ENCODE measurements around the gene C16orf92.
A peak's percentile ranks its signal among the peaks of the same experiment; 100 is the strongest.

C16orf92 gene

DNA sequence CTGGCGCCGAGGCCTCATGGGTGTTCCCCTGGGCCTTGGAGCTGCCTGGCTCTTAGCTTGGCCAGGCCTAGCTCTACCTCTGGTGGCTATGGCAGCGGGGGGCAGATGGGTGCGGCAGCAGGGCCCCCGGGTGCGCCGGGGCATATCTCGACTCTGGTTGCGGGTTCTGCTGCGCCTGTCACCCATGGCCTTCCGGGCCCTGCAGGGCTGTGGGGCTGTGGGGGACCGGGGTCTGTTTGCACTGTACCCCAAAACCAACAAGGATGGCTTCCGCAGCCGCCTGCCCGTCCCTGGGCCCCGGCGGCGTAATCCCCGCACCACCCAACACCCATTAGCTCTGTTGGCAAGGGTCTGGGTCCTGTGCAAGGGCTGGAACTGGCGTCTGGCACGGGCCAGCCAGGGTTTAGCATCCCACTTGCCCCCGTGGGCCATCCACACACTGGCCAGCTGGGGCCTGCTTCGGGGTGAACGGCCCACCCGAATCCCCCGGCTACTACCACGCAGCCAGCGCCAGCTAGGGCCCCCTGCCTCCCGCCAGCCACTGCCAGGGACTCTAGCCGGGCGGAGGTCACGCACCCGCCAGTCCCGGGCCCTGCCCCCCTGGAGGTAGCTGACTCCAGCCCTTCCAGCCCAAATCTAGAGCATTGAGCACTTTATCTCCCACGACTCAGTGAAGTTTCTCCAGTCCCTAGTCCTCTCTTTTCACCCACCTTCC, 35.5 kb upstream of the C16orf92 start:
- H3K4me3 ChIP-seq (ENCODE audit: low read length): no peak overlapping the region
- no peak for DNase-seq (ENCODE audit: low read depth, low spot score)

DNA sequence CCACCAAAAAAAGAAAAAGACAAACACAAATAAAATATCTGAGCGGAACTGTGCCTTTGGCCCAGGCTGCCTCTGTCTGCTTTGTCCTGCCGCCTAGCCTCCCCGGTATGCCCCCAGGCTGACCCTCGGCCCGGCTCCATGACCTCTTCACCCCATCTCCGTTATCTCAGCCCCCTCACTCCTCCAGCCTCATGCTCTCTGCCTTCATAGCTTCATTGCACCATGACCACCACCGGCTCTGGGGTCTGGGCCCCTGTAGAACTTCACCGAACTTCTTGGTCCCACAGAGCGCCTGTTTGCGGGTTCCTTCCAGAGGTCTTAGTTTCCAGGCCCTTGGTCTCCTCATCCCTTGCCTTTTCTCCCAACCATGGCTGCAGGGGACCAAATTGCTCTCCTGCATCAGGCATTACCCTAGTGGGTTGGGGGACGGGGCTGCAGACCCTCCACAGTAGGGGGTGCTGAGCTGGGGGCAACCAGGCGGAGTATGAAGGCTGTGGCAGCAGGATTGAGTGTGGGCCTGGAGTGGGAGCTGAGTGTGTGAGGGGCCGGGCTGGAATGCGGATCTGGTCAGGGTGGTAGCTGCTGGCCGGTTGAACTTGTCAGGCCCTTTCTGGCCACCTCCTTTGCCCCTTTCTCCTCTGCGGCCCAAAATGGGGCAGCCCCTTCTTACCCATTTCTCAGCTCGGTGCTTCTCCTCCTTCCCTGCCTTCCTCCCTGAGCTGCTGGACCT, 34.5 kb upstream of the C16orf92 start:
- DNase-seq (ENCODE audit: low read depth, low spot score): no peak
- H3K4me3 ChIP-seq (ENCODE audit: low read length): no peak overlapping the region

DNA sequence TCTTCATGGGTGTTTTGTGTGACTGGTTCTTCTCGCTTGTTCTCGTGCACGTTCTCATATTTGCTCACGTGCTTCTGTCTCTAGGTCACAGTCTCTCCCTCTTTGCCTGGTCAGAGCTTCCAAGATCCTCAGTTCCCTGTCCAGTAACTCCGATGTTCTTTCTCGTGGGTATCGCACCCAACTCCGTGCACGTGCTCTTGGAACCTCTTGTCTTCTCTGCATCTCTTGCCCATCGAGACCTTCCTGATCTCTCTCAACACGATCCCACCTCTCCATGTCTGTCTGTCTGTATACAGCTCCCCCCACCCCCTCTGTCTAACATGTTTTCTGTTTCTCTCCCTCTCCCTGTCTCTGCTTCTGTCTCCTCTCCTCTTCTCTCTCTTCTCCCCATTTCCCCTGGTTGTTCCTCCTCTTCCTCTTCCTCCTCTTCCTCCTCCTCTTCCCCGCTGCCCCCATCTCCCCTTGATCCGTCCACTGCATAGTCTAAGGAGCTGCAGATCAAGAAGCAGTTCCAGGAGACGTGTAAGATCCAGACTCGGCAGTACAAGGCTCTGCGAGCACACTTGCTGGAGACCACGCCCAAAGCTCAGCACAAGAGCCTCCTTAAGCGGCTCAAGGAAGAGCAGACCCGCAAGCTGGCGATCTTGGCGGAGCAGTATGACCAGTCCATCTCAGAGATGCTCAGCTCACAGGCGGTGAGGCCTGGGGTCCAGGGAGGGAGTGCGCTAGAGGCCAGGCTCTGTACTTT, 33.7 kb upstream of the C16orf92 start:
- DNase-seq (ENCODE audit: low read depth, low spot score): no peak
- no peak overlapping the region for H3K4me3 ChIP-seq (ENCODE audit: low read length)

DNA sequence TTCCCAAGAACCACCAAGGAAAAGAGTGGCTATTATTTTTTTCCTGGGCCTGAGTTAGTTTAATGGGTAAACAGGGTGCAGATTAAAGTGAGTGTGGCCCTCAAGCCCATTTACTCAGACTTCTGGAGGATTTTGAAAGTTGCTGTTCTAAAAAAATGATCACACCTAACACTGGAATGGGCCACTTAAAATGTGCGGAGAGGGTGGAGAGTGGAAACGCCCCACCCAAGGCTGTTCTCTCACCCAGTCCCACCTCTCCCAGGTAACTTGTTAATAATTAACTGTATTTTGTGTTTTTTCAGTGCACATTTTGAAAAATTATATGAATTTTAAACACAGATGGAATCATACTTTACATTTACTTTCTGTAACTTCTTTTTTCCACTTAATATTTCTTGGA, 33.0 kb upstream of the C16orf92 start:
- no peak for DNase-seq (ENCODE audit: low read depth, low spot score)
- H3K4me3 ChIP-seq (ENCODE audit: low read length): no peak overlapping the region

DNA sequence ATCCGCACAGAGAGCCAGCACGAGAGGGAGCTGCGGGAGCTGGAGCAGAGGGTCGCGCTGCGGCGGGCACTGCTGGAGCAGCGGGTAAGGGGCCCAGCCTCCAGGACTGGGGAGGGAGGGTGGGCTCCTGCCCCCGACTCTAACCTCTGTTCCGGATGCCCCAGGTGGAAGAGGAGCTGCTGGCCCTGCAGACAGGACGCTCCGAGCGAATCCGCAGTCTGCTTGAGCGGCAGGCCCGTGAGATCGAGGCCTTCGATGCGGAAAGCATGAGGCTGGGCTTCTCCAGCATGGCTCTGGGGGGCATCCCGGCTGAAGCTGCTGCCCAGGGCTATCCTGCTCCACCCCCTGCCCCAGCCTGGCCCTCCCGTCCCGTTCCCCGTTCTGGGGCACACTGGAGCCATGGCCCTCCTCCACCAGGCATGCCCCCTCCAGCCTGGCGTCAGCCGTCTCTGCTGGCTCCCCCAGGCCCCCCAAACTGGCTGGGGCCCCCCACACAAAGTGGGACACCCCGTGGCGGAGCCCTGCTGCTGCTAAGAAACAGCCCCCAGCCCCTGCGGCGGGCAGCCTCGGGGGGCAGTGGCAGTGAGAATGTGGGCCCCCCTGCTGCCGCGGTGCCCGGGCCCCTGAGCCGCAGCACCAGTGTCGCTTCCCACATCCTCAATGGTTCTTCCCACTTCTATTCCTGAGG, 32.0 kb upstream of the C16orf92 start:
- no peak overlapping the region for H3K4me3 ChIP-seq (ENCODE audit: low read length)
- no peak for DNase-seq (ENCODE audit: low read depth, low spot score)

DNA sequence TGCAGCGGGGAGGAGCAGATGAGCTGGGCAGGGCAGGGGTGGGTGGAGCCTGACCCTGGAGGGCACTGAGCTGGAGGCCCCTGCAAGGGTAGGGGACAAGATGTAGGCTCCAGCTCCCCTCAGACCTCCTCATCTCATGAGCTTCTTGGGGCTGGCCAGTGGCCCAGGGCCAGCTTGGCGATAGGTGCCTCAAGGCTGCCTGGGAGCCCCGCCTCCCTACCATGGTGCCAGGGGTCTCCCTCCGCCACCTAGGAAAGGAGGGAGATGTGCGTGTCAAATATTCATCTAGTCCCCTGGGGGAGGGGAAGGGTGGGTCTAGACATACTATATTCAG, 31.5 kb upstream of the C16orf92 start:
- no peak overlapping the region for H3K4me3 ChIP-seq (ENCODE audit: low read length)
- DNase-seq (ENCODE audit: low read depth, low spot score): no peak

DNA sequence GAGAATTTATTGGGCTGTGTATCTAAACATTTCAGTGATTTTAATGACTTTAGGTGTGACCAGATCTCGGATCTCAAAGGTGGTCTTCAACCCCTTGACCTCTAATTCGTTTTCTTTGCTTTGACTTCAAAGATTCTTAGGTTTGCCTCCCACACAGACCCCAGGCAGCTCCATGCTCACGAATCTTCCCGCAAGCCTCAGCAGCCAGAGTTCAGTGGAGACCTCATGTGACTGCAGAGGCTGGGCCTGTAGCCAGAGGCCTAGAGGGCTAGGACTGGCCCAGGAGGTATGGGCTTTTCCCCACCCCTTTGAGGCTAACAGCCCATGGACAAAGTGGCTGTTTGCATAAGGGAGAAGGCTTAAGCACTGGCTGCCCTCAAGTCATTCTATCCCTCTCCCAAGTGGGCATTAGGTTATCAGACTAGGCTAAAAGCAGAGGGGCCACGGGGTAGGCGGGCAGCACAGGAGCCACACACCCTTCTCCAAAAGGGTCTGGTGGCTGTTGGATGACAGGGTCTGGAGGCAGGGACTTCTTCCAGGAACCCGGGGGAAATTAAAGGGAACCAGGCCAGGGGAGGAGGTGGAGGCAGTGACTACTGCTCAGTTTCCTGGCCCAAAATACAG, 30.5 kb upstream of the C16orf92 start:
- H3K4me3 ChIP-seq (ENCODE audit: low read length): no peak overlapping the region
- DNase-seq (ENCODE audit: low read depth, low spot score): no peak

DNA sequence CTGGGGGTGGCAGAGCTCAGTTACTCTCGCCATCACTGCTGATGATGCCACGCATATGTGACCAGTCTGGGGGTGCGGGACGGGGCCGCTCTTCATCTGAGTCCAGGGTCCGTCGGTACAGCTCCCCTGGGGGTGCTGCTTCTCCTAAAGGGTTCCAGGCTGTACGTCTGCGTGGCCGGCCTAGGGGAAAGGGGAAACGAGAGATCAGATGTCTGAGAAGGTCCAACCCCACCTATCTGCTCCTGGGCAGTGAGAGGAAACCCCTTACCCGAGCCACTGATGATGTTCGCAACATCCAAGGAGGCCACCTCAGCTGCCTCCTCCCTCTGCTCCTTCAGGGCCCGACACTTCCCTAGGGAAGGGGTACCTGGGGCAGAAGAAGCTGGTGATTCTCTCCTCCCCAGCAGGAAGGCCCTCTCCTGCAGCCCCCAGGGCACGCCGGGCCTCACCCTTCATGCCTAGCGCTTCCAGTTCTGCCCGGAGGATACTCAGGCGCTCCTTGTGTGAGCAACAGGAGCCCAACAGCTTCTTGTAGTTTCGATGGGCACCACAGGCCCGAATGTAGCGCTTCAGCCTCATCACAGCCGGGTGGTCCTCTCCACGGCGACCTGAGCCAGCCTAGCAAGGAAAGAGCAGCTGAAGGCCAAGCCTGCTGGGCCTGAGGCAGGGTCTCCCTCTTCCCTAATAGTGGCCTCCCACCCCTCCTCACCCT, 29.7 kb upstream of the C16orf92 start:
- DNase-seq (ENCODE audit: low read depth, low spot score): no peak

DNA sequence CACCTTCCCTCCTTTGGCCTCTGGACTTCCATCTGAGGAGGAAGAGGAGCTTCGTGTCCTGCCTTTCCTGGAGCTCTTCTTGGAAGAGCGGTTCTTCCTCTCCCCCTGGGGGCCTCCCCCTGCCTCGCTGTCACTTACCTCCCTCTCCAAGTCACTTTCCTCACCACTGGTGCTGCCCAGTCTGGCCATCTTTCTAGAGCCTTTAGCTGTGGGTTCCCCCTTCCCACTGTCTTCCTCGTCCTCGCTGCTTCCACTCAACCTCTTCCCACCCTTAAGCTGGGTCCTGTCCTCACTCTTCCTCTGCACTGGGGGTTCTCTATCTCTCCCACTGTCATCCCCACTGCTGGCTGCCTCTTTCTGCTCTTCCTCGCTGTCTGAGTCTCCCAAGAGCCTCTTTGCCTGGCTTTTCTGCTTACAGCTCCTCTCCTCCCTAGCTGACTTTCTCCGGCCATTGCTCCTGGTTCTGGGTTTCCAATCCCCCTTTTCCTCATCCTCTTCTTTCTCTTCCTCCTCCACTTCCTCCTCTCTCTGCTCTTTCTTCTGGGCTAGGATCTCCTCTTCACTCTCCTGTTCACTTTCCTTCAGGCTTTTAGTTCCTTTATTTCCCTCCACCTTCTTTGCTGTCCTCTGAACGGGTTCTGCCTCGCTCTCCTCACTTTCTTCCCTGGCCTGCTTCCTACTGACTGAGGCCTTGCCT, 28.9 kb upstream of the C16orf92 start:
- H3K4me3 ChIP-seq (ENCODE audit: low read length): peak overlapping the region; percentile 96
- no peak for DNase-seq (ENCODE audit: low read depth, low spot score)

More for the DNA sequence above, 29.7 kb upstream of the C16orf92 start:
- H3K4me3 ChIP-seq (ENCODE audit: low read length): no peak overlapping the region

DNA sequence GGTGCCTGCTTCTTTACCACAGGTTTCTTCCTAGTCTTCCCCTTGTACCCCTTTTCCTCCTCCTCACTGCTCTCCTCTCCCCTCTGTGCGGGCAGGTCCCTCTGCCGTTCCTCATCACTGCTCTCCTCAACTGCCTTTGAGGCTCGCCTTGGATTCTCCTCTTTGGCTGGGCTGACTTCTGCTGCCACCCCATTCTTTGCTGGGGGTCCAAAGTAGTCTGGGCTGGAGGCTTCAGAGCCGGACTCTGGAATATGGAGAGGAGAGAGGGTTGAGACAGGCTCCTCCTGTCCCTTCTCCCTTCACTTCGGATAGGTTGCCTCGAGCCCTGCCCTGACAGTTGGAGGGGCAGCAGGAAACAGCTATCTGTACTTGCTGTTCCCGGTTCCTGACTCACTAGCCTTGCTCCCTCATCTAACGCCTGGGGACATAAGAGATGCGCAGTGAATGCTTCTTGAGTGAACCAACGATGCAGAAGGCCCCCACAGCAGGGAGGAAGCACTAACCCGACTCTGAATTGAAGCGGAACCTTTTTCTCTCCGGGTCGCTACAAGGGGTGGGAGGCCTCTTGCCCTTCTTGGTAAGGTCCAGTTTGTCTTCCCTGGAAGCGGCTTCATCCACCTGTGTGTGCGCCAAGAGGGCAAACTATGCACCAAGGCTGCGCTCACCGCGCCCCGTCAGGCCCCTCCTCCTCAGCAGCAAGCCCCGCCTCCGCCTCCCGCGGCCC, 28.2 kb upstream of the C16orf92 start:
- DNase-seq (ENCODE audit: low read depth, low spot score): no peak
- peak overlapping the region; percentile 96 for H3K4me3 ChIP-seq (ENCODE audit: low read length)

DNA sequence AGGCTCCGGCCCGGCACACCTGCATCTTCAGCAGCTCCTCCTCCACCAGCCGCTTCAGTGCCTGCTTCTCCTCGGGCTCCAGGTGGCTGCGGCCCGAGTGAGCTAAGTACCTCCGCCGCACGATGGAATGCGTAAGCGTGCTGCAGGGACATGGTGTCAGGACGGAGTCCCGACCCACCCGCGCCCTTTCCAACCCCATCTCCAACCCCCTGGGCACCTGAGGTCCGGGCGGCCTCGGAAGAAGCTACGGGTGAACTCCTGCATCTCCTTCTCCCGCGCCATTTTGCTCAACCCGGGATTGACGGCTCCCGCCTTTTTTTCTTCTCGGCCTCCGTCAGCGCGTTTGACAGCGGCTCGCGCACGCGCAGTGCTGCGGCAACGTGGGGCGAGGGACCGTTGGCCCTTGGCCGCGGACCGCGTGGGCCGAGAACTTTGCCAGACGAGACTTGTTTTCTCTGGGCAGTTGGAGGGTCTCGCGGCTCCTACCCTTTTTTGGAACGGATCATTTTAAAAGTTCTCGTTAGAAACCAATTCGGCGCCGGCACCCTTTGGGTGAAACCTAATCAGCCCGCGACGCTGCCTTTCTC, 27.6 kb upstream of the C16orf92 start, which contains the start of gene HIRIP3:
Gene HIRIP3 (minus strand): TSS at position 294 of the 587 bp plus-strand sequence. CDS start 12 bp downstream, at position 282.
- peak within 1 kb of the TSS; percentile 96 for H3K4me3 ChIP-seq (ENCODE audit: low read length)
- peak; percentile 84 for DNase-seq (ENCODE audit: low read depth, low spot score)

DNA sequence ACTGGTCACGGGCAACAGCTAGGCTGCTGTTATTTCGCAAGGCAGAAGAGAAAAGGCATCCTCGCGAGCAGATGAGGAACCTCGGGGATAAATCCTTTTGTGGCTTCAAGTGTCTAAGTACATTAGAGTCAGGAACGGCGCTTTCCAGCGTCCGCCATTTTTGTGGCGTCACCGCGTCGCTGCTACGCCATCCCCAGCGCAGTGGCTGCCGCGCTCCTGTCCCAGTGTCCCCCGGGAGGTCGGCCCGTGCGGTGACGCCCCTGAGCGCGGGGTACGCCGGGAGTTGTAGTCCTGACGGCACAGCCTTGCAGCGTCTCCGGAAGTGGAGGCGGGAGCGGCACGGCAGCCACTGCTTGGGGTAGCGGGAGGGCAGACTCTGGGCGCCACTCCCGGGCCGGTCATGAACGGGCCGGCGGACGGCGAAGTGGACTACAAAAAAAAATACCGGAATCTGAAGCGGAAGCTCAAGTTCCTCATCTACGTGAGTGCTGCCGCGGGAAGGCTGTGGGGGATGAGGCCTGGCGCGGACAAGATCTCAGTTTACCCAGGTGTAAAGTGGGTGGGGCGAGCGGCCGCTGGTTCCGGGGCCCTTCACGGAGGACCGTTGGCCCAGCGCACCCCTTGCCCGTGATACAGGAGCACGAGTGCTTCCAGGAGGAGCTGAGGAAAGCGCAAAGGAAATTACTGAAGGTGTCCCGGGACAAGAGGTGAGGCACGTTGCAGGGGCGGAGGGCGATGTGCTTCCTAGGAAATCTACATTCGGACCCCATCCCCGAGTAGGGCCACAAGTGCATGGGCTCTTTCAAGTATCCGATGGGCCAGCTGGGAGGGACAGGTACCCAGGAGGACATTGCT, 26.9 kb upstream of the C16orf92 start, which contains the start of gene INO80E:
Gene INO80E (plus strand): TSS at position 331 of the 855 bp plus-strand sequence. CDS start 70 bp downstream, at position 401.
- H3K4me3 ChIP-seq (ENCODE audit: low read length): peak within 1 kb of the TSS; percentile 96
- peak; percentile 95 for DNase-seq (ENCODE audit: low read depth, low spot score)

DNA sequence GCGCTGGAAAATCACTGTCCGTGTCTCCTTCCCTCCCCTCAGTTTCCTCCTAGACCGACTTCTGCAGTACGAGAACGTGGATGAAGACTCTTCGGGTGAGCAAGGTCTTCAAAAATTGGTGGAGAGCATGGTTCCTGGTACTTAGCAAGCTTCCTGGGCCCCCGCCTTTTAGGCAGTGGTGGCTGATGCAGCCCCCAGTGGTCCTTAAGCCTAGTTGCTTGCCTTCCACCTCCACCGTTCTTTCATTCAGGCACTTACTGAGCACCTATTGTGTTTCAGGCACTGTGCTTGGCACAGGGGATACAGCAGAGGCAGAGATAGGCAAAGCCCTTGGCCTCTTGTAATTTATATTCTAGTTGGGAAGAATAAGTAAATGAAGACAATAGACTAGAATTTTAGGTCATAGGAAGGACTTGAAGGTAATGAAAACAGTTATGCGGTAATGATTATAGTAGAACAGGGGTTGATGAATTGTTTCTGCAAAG, 26.2 kb upstream of the C16orf92 start:
- H3K4me3 ChIP-seq (ENCODE audit: low read length): peak overlapping the region; percentile 96

DNA sequence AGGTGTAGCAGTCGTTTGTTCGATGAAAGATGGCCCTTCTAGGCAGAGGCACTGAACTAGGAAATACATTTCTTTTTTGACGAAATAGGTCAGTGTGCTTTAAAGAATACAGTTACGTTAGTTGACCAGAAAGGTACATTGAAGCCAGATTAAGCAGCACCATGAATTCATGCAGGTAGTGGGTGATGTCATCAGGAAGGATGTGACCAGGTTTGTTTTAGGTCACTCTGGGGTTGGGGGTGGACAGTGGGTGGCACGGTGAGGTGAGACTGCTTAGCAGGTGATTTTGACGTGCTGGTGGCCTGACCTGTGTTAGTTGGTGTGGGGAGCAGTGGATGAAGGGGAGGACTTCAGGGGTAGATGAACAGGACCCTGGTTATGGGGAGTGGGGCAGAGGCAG, 23.4 kb upstream of the C16orf92 start:
- no peak for DNase-seq (ENCODE audit: low read depth, low spot score)
- H3K4me3 ChIP-seq (ENCODE audit: low read length): no peak overlapping the region

More for the DNA sequence above, 26.2 kb upstream of the C16orf92 start:
- DNase-seq (ENCODE audit: low read depth, low spot score): no peak

DNA sequence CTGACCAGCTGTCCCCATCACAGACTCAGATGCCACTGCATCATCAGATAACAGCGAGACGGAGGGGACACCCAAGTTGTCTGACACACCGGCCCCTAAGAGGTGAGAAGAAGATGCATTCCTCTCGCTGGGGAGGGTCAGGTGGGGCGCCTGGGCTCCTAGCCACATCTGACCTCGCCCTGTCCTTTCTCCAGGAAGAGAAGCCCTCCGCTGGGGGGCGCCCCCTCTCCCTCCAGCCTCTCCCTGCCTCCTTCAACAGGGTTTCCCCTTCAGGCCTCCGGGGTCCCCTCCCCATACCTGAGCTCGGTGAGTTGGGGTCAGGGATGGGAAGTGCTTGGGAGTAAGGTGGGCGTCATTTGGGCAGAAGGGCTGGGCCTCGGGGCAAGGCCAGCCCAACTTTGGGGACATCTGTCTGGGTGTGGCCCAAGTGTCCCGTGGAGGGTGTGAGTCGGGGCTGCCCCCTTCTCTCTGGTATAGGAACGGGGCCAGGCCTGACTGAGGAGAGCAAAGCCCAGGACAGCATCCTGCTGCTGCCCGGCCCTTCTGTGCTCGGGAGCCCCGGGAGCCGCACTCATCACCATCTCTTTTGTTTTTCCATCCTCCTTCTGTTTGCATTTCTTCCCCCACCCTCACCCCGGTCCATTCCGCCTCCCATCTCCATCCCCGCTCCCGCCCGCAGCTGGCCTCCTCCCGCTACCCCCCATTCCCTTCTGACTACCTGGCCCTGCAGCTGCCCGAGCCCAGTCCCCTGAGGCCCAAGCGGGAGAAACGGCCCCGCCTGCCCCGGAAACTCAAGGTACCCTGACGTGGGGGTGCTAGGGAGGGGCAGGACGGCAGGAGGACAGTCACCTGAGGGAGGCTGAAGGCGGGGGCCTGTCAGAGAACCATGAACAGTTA, 22.0 kb upstream of the C16orf92 start:
- DNase-seq (ENCODE audit: low read depth, low spot score): no peak
- H3K4me3 ChIP-seq (ENCODE audit: low read length): no peak overlapping the region
